Myocyte (in vitro differentiated cells): ENCODE measurements around the gene MMP12. TPM values are rescaled to one million over a fixed set of nuclear protein-coding genes. Genes with fewer than 3 reads are reported as not detected.
A peak's percentile ranks its signal among the peaks of the same experiment; 100 is the strongest.

ENCODE experiments used
- DNase-seq: peaks from one replicate; pipeline ENCODE4 v3.0.0-alpha.2; 2012; ENCODE audit warnings: low read depth
- total RNA-seq: library from RNA; depleted of rRNA; stranded (reverse); fragments of >200 nt; gene quantifications from 2 replicates; pipeline ENCODE4 v1.2.3, GENCODE V29; 2014

MMP12 gene
- total RNA-seq, 1 donor from 2014 or later, result not detected

GRCh38 chr11:102850973-102851745 lies 23.6 kb downstream of the MMP12 start:
- DNase-seq, result peak; percentile 24

- DNase-seq, result no peak
These were observed 25.5 kb downstream of the MMP12 start for GRCh38 chr11:102849311-102849710.

- DNase-seq, result no peak
These were observed 28.5 kb downstream of the MMP12 start for GRCh38 chr11:102846292-102846691.

- no peak for DNase-seq
These were observed 31.3 kb downstream of the MMP12 start, which contains the start of gene MMP3 for GRCh38 chr11:102843489-102843888. MMP3 (minus strand) TSS chr11:102843609; CDS start chr11:102843546, 63 bp downstream.

- no peak for DNase-seq
These were observed 31.9 kb downstream of the MMP12 start for GRCh38 chr11:102842930-102843329.

- DNase-seq, result no peak
These were observed 34.8 kb downstream of the MMP12 start for GRCh38 chr11:102840018-102840417.

- no peak for DNase-seq
These were observed 37.1 kb downstream of the MMP12 start for GRCh38 chr11:102837646-102838045.

- DNase-seq, result no peak
These were observed 37.6 kb downstream of the MMP12 start for GRCh38 chr11:102837156-102837555.

GRCh38 chr11:102836290-102836875 lies 38.4 kb downstream of the MMP12 start:
- no peak for DNase-seq

- no peak for DNase-seq
These were observed 41.1 kb downstream of the MMP12 start for GRCh38 chr11:102833731-102834130.

- DNase-seq, result no peak
These were observed 42.2 kb downstream of the MMP12 start for GRCh38 chr11:102832612-102833011.

GRCh38 chr11:102831489-102832440 lies 43.0 kb downstream of the MMP12 start:
- peak; percentile 14 for DNase-seq

- no peak for DNase-seq
These were observed 43.7 kb downstream of the MMP12 start for GRCh38 chr11:102831128-102831488.

GRCh38 chr11:102830001-102830727 lies 44.6 kb downstream of the MMP12 start:
- DNase-seq, result no peak

- no peak for DNase-seq
These were observed 45.3 kb downstream of the MMP12 start for GRCh38 chr11:102829316-102830000.

GRCh38 chr11:102824556-102824955 lies 50.2 kb downstream of the MMP12 start:
- no peak for DNase-seq

GRCh38 chr11:102819491-102819890 lies 55.3 kb downstream of the MMP12 start:
- DNase-seq, result no peak

- DNase-seq, result no peak
These were observed 61.3 kb downstream of the MMP12 start for GRCh38 chr11:102813484-102813883.
